Pancreas (tissue), 10 donors: ENCODE measurements around the gene TBK1. TPM values are rescaled to one million over a fixed set of nuclear protein-coding genes. Genes with fewer than 3 reads are reported as not detected.

Experiments
- ATAC-seq, 4 donors: fragments of 200-7000 bp; cut with Tn5 transposase; one replicate each; pipeline versions ENCODE4 v1.8.0 to v1.9.1; 2020; ENCODE audit warnings: mild to moderate bottlenecking in 4 of 4, moderate library complexity in 4 of 4
- DNase-seq, 6 donors: peaks; one replicate each; pipeline ENCODE4 v3.0.0-alpha.2; 2020
- FAIRE-seq: peaks from 2 replicates; lab custom pipeline; 2012; peaks lifted over from hg19 to GRCh38; lab: Jason Lieb, UNC
- H3K27ac ChIP-seq, 4 donors: fragments of 200-600 bp; sonication (generic); 1 replicate in 3 of 4; 2 replicates in 1 of 4; pipeline versions ENCODE4 v1.5.0 to v1.8.0; 2020
- H3K27me3 ChIP-seq, 4 donors: fragments of 200-600 bp; one replicate each; pipeline ENCODE4 v1.8.0; 2021
- H3K36me3 ChIP-seq, 3 donors: fragments of 200-600 bp; sonication (generic) in 1 of 3; one replicate each; pipeline versions ENCODE4 v1.5.0 to v1.8.0; 2020 to 2021
- H3K4me1 ChIP-seq, 3 donors: fragments of 200-600 bp; one replicate each; pipeline ENCODE4 v1.8.0; 2021
- H3K4me3 ChIP-seq, 4 donors: fragments of 200-600 bp; sonication (generic) in 2 of 4; one replicate each; pipeline versions ENCODE4 v1.5.0 to v1.8.0; 2020 to 2021
- H3K9me3 ChIP-seq, 4 donors: fragments of 200-600 bp; one replicate each; pipeline ENCODE4 v1.8.0; 2021
- CTCF ChIP-seq, 4 donors: fragments of 200-600 bp; sonication (generic) in 3 of 4; IDR thresholded peaks; one replicate each; pipeline versions ENCODE4 v1.5.0 to v1.8.0; 2021; ENCODE audit warnings: antibody characterized with exemption in 4 of 4
- WGBS, 2 donors: extraction: QIAGEN DNeasy Blood & Tissue Kit; methylation state at CpG; one replicate each; pipeline ENCODE4 v1.1.7; 2013; 5-methylcytosine and 5-hydroxymethylcytosine counted together
- intact Hi-C, 3 donors: fragments of 100-400 bp; cut with DNase I; formaldehyde crosslinking; loops; one replicate each; pipeline versions ENCODE4 v1.11.1 to v1.14.2; 2022
- polyA plus RNA-seq, 2 donors: library from polyadenylated mRNA; stranded (reverse); fragments of 200-250 nt; gene quantifications; one replicate each; pipeline ENCODE4 v1.2.3, GENCODE V29; 2013
- total RNA-seq, 6 donors: library from RNA; stranded (reverse); fragmentation: NEBNext Ultra II Directional in 4 of 6; extraction: Animal tissue kit (Norgen Biotek cat#: 25700) in 4 of 6; gene quantifications; one replicate each; pipeline versions ENCODE4 v1.2.1 to v1.2.4, GENCODE V29; 2021 to 2023
- donor health status: healthy with polysubstance abuse.
- donor health status: DM: no; HTN: no; CAD: no; lungs with moderate emphysema.
- donor health status: DM: no; HTN: no; CAD: no.
- donor health status: control.
- donor health status: control.
- donor health status: Bipolar disorder and iron deficiency.
- donor health status: DM: yes; HTN: yes; CAD: no.
- donor health status: DM: no; HTN: no; CAD: no.
- donor health status: DM: no; HTN: no; CAD: no.
- donor health status: DM: yes; HTN: yes; CAD: no.

TBK1 gene
- total and polyA plus RNA-seq, 8 donors, result 4.2 to 9.7 (median 6.2) TPM

GRCh38 chr12:64407342-64408223 lies 44.3 kb upstream of the TBK1 start:
- H3K27me3 ChIP-seq, result no peaks in the 10 kb centered on the region
- FAIRE-seq, result no peak
- H3K4me3 ChIP-seq, result no peak overlapping the region
- 74% methylated on average over 9 of the region's 9 CpGs for WGBS, 2 donors
- H3K27ac ChIP-seq, result no peak overlapping the region
- no peaks in the 10 kb centered on the region for H3K9me3 ChIP-seq
- peaks cover 0 to 22% (median 0%) of the 10 kb centered on the region in 3 donors for H3K36me3 ChIP-seq
- intact Hi-C loops, result no loop called here
- peaks cover 0 to 12% (median 10%) of the 10 kb centered on the region in 3 donors for H3K4me1 ChIP-seq
- no peak for TF ChIP-seq CTCF (IDR thresholded peaks at IDR 0.05)
- ATAC-seq, result no peak
- no peak for DNase-seq

DNA sequence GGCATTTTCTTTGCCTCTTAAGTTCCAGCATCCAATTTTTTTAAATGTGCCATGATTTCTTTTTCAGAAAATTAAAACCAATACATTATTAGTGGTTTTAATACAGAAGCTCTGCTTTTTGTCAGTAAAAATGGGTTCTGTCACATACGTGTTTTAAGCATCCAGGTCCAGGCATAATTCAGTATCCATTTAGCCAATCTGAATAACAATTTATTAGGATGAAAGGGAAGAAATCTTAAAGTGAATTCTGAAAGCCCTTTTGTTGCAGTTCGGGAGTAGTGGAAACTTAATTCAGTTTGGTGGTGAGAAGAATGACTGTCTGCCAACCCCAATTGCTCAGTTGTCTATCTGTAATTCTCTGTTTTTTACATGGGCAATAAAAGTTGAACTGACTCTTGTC lies 40.5 kb upstream of the TBK1 start:
- DNase-seq (no peak), ATAC-seq (no peak), FAIRE-seq (no peak)
- Histone ChIP-seq H3K4me1 (peaks cover 0 to 5% (median 3%) of the 10 kb centered on the region in 3 donors), H3K9me3 (no peaks in the 10 kb centered on the region), H3K27me3 (no peaks in the 10 kb centered on the region), H3K4me3 (no peak overlapping the region), H3K36me3 (peaks cover 0 to 33% (median 8%) of the 10 kb centered on the region in 3 donors), H3K27ac (no peak overlapping the region)
- intact Hi-C loops, result no loop called here
- whole genome bisulfite sequencing, 2 donors, result 98% methylated on average over 2 of the region's 2 CpGs
- no peak for TF ChIP-seq CTCF (IDR thresholded peaks at IDR 0.05)

GRCh38 chr12:64412459-64412858 lies 39.5 kb upstream of the TBK1 start:
- Histone ChIP-seq H3K4me3 (no peak overlapping the region), H3K27me3 (no peaks in the 10 kb centered on the region), H3K27ac (no peak overlapping the region), H3K9me3 (no peaks in the 10 kb centered on the region), H3K36me3 (peaks cover 0 to 43% (median 17%) of the 10 kb centered on the region in 3 donors), H3K4me1 (peaks cover 0 to 3% (median 1%) of the 10 kb centered on the region in 3 donors)
- ATAC-seq (no peak), FAIRE-seq (no peak), DNase-seq (no peak)
- no peak for TF ChIP-seq CTCF (IDR thresholded peaks at IDR 0.05)
- 91 to 97% methylated on average over 2 of the region's 2 CpGs for WGBS, 2 donors
- intact Hi-C loops, result no loop called here

DNA sequence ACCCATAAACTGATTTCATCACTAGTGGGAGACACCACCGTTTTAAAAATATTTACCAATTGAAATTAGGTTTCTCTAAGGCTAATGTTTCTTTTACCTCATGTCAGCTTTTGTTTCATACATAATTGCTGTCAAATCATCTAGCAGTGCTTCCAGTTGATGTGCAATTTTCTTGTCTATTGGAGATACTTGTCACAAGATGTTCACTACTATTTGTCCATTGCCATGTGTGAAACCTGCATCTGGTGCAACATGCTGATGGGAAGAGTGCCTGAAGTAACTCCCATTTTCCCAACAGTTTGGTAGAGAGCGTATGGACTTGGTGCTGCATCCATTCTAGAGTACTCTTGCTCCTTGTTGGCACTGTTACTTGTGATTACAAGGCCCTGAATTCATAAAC lies 38.0 kb upstream of the TBK1 start:
- FAIRE-seq, result no peak
- intact Hi-C loops, result no loop called here
- no peak overlapping the region for H3K27ac ChIP-seq
- no peaks in the 10 kb centered on the region for H3K27me3 ChIP-seq
- H3K4me3 ChIP-seq, result no peak overlapping the region
- 73 to 75% methylated on average over 2 of the region's 2 CpGs for WGBS, 2 donors
- H3K36me3 ChIP-seq, result peaks cover 0 to 58% (median 19%) of the 10 kb centered on the region in 3 donors
- no peaks in the 10 kb centered on the region for H3K9me3 ChIP-seq
- peaks cover 0 to 3% (median 0%) of the 10 kb centered on the region in 3 donors for H3K4me1 ChIP-seq
- ATAC-seq, result no peak
- no peak for DNase-seq
- no peak for TF ChIP-seq CTCF (IDR thresholded peaks at IDR 0.05)

DNA sequence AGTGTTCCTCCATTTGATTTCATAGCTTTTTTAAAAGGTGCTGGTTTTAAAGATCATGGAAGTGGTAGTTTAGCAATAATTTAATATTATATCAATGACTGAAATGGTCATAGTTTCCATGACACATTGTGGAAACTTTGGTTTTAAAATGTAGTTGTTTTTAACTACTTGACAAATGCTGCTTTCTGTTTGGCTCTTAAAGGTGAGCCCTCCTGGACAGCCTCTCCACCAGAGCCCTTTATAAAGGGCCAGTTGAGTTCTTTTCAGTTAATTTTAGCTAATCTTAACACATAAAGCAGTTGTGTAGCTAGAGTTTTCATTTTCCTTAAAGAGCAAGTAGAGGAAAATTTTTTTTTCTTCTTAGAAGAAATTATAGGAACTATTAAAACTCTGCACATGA lies 33.7 kb upstream of the TBK1 start:
- Histone ChIP-seq H3K4me3 (no peak overlapping the region), H3K9me3 (no peaks in the 10 kb centered on the region), H3K27ac (no peak overlapping the region), H3K36me3 (peaks cover 2 to 75% (median 28%) of the 10 kb centered on the region in 3 donors), H3K4me1 (peaks cover 0 to 3% (median 0%) of the 10 kb centered on the region in 3 donors), H3K27me3 (no peaks in the 10 kb centered on the region)
- ATAC-seq (no peak), FAIRE-seq (no peak), DNase-seq (no peak)
- intact Hi-C loops, result no loop called here
- TF ChIP-seq CTCF (IDR thresholded peaks at IDR 0.05), result no peak
